Right lobe of liver (tissue), 6 donors: ENCODE results near the gene SPRR2D. TPM values are rescaled to one million over a fixed set of nuclear protein-coding genes. Genes with fewer than 3 reads are reported as not detected.

Source experiments
- ATAC-seq, 4 donors: fragments of 200-7000 bp; cut with Tn5 transposase; one replicate each; pipeline ENCODE4 v1.9.1; 2020; ENCODE audit warnings: mild to moderate bottlenecking in 4 of 4, moderate library complexity in 4 of 4
- DNase-seq, 3 donors: peaks; one replicate each; pipeline ENCODE4 v3.0.0-alpha.2; 2020
- H3K27ac ChIP-seq, 3 donors: fragments of 200-600 bp; one replicate each; pipeline ENCODE4 v1.8.0; 2022
- H3K27me3 ChIP-seq, 2 donors: fragments of 200-600 bp; one replicate each; pipeline ENCODE4 v1.8.0; 2022
- H3K36me3 ChIP-seq, 4 donors: fragments of 200-600 bp; sonication (generic) in 1 of 4; one replicate each; pipeline versions ENCODE4 v1.5.1 to v1.8.0; 2017 to 2022; ENCODE audit warnings: control low read depth in 1 of 4
- H3K4me1 ChIP-seq, 4 donors: fragments of 200-600 bp; sonication (generic) in 1 of 4; one replicate each; pipeline versions ENCODE4 v1.5.1 to v1.8.0; 2017 to 2022; ENCODE audit warnings: control low read depth in 1 of 4
- H3K4me3 ChIP-seq, 3 donors: fragments of 200-600 bp; one replicate each; pipeline ENCODE4 v1.8.0; 2022
- H3K9me3 ChIP-seq, 4 donors: fragments of 200-600 bp; sonication (generic) in 1 of 4; one replicate each; pipeline versions ENCODE4 v1.5.1 to v1.8.0; 2017 to 2022; ENCODE audit warnings: control low read depth in 1 of 4
- CTCF ChIP-seq, 4 donors: fragments of 200-600 bp in 3 of 4; fragments of 450-650 bp in 1 of 4; IDR thresholded peaks; one replicate each; pipeline versions ENCODE4 v1.5.1 to v1.8.0; 2016 to 2022; ENCODE audit warnings: antibody characterized with exemption in 4 of 4, mild to moderate bottlenecking in 2 of 4
- POLR2A ChIP-seq: fragments of 450-650 bp; IDR thresholded peaks from one replicate; pipeline ENCODE4 v1.6.1; 2017; ENCODE audit warnings: antibody characterized with exemption, mild to moderate bottlenecking
- WGBS: methylation state at CpG from one replicate; pipeline ENCODE4 v1.1.6; 2018; ENCODE audit warnings: low coverage, low lambda C conversion rate; ENCODE audit not compliant: insufficient coverage; ENCODE audit errors: missing lambda C conversion rate; 5-methylcytosine and 5-hydroxymethylcytosine counted together
- intact Hi-C, 2 donors: fragments of 100-400 bp; cut with DNase I; formaldehyde crosslinking; loops; one replicate each; pipeline versions ENCODE4 v1.11.2 to v1.14.1; 2022
- total RNA-seq, 6 experiments: library from RNA; depleted of rRNA in 2 of 6; stranded (reverse); fragments of >200 nt in 2 of 6; fragmentation: NEBNext Ultra II Directional in 3 of 6; extraction: Animal tissue kit (Norgen Biotek cat#: 25700) in 3 of 6; gene quantifications; one replicate each; pipeline versions ENCODE4 v1.1.0 to v1.2.4, GENCODE V29; 2016 to 2023
- donor health status: DM: no; HTN: yes; CAD: no.
- donor health status: DM: no; HTN: no; CAD: no.
- donor health status: DM: no; HTN: no; CAD: no.
- donor health status: DM: no; HTN: yes; CAD: no.
- donor health status: DM: no; HTN: yes; CAD: no.

SPRR2D gene
- total RNA-seq, 6 experiments from 2014 or later = not detected

DNA sequence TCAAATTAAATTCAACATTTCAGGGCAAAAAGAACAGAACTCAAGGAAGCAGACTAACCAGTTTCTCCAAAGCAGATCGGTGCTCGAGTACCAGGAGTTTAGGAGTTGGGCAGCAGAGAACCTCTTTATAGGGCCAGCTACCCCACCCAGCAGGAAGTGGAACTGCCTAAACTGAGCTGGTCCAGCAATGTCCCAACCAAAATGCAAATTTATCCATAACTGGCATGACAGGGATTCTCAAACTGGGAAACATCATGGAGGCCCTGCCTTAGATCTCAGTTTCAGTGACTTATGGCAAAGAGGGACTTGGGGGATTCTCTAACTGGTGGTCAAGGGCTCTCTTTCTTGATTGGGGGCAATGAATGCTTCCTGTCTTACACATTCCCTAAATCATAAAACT is 30.6 kb upstream of the SPRR2D start, which contains the start of gene SPRR2B:
SPRR2B (minus strand) TSS at position 101 of the 400 bp plus-strand sequence. CDS start 772 bp downstream, outside the sequence.
- H3K36me3 ChIP-seq = no peaks in the 10 kb centered on the region
- H3K27me3 ChIP-seq = no peaks in the 10 kb centered on the region
- 35% methylated on average over 2 of the region's 2 CpGs for WGBS
- no peak within 1 kb of the TSS for H3K4me3 ChIP-seq
- no peaks in the 10 kb centered on the region for H3K4me1 ChIP-seq
- DNase-seq (no peak), ATAC-seq (no peak)
- TF ChIP-seq CTCF (IDR thresholded peaks at IDR 0.05) (no peak), POLR2A (no peak)
- H3K27ac ChIP-seq = no peak within 1 kb of the TSS
- intact Hi-C loops = no loop called here
- H3K9me3 ChIP-seq = no peaks in the 10 kb centered on the region

GRCh38 chr1:153070243-153070642 is 29.3 kb upstream of the SPRR2D start:
- Histone ChIP-seq H3K27ac (no peak overlapping the region), H3K4me3 (no peak overlapping the region), H3K27me3 (no peaks in the 10 kb centered on the region), H3K36me3 (no peaks in the 10 kb centered on the region), H3K9me3 (no peaks in the 10 kb centered on the region), H3K4me1 (no peaks in the 10 kb centered on the region)
- intact Hi-C loops = no loop called here
- TF ChIP-seq POLR2A (no peak), CTCF (IDR thresholded peaks at IDR 0.05) (no peak)
- DNase-seq = no peak
- 36% methylated on average over 2 of the region's 2 CpGs for WGBS
- no peak for ATAC-seq

DNA sequence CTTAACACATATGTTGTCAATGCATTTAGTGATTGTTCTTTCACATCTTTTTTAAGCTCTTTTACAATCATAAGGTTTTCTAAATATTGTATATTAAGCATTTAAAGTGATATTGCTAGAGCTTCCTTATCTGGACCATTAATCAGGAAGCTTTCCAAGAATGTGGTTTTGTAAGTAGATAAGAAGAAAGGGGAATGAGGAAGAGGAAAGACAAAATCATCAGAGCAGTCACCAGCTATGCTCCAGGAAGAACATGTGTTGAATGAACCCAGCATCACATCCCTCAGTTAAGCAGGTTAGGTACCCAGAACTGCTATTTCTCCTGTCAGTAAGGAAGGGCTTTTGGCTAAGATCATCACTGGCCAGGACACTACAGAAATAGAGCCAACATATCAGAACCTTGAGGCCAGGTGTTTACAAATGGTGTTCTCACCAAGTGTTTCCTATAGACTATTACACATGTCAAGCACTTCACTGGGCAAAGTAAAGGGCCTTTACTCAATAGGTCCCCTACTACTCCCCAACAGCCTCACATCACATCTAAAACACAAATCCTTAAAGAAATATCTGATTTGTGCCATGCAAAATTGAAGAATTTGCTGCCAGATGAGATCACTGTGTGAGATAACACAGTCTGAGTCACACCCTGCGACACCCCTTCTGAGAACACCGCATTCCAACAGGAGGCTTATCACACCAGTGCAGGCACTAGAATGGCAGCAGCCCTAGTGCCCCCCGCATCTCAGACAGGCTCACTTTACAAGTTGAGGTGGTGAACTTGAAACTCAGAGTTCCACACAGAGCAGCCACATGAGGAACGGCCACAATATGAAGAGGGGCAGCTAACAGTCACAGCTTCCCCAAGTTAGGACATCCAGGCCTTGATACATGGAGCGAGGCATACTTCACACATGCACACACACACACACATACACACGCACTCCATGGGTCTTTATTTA is 18.2 kb upstream of the SPRR2D start:
- DNase-seq = no peak
- ATAC-seq = no peak
- Histone ChIP-seq H3K4me3 (no peak overlapping the region), H3K27ac (no peak overlapping the region), H3K27me3 (no peaks in the 10 kb centered on the region), H3K9me3 (no peaks in the 10 kb centered on the region), H3K4me1 (no peaks in the 10 kb centered on the region), H3K36me3 (no peaks in the 10 kb centered on the region)
- intact Hi-C loops = no loop called here
- 40% methylated on average over 4 of the region's 6 CpGs for WGBS
- TF ChIP-seq POLR2A = no peak
- no peak for TF ChIP-seq CTCF (IDR thresholded peaks at IDR 0.05)

DNA sequence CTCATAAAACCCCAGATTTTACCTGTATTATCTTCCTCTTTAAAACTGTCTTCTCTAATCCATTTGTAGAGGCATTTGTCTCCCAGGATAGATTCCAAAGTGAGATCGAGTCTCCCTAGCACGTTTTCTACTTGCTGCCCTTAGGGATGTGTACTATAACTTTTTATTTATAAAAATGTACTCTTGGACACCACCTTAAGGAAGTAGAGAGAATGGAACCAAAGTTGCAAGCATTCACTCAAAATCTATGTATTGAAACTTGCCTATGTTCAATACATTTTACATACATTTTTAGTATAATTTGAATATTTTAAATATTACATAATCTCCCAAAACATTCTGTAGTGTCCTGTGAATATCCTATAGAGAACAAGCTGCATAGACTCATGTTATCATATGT is 17.2 kb upstream of the SPRR2D start:
- no peaks in the 10 kb centered on the region for H3K36me3 ChIP-seq
- no peak overlapping the region for H3K27ac ChIP-seq
- no peaks in the 10 kb centered on the region for H3K9me3 ChIP-seq
- intact Hi-C loops = no loop called here
- H3K27me3 ChIP-seq = no peaks in the 10 kb centered on the region
- no peaks in the 10 kb centered on the region for H3K4me1 ChIP-seq
- WGBS = 45% methylated on average over 2 of the region's 2 CpGs
- no peak for TF ChIP-seq POLR2A
- no peak for TF ChIP-seq CTCF (IDR thresholded peaks at IDR 0.05)
- ATAC-seq = no peak
- DNase-seq = no peak
- no peak overlapping the region for H3K4me3 ChIP-seq
